Left lobe of liver (tissue), 2 donors: Measurements from ENCODE around the gene ITGA3. TPM values are rescaled to one million over a fixed set of nuclear protein-coding genes. Genes with fewer than 3 reads are reported as not detected.

Experiments used
- ATAC-seq: fragments of 200-7000 bp; cut with Tn5 transposase; one replicate; pipeline ENCODE4 v1.9.1; 2020; ENCODE audit warnings: mild to moderate bottlenecking, moderate library complexity
- DNase-seq: peaks from one replicate; pipeline ENCODE4 v3.0.0-alpha.2; 2020; ENCODE audit warnings: low spot score
- total RNA-seq: library from RNA; stranded (reverse); gene quantifications from one replicate; pipeline ENCODE4 v1.2.1, GENCODE V29; 2021
- donor health status: DM: no; HTN: no; CAD: no; lungs with moderate emphysema.
- donor health status: DM: no; HTN: yes; CAD: no.

ITGA3 gene
- total RNA-seq, 1 donor from 2014 or later = 2.7 TPM

DNA sequence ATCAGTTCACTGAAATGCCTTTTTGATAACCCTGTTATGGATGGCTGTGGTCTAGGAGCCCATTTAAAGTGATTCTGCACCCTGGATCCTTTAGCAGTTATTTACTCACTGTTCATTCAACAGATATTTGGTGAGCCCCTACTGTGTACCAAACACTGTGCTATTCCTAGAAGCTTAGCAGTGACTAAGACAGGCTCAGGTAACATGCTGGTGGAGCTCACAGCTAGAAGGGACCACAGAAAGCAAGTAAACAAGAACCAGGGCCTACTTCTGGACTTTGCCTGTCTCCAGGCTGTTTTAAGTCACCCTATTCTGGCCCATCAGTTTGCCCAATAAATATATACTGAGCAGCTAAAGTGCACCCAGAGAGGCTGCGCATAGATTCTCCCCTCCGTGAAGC is 11.1 kb downstream of the ITGA3 start:
- ATAC-seq (no peak), DNase-seq (no peak)

DNA sequence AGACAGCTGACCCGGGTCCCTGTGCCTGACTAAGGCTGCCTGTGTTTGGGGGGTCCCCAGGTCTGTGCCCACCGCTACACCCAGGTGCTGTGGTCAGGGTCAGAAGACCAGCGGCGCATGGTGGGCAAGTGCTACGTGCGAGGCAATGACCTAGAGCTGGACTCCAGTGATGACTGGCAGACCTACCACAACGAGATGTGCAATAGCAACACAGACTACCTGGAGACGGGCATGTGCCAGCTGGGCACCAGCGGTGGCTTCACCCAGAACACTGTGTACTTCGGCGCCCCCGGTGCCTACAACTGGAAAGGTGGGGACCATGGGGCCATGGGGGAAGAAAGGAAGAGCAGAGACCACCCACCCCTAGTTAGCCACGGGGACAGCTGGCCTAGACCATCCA is 12.1 kb downstream of the ITGA3 start:
- no peak for DNase-seq
- no peak for ATAC-seq

DNA sequence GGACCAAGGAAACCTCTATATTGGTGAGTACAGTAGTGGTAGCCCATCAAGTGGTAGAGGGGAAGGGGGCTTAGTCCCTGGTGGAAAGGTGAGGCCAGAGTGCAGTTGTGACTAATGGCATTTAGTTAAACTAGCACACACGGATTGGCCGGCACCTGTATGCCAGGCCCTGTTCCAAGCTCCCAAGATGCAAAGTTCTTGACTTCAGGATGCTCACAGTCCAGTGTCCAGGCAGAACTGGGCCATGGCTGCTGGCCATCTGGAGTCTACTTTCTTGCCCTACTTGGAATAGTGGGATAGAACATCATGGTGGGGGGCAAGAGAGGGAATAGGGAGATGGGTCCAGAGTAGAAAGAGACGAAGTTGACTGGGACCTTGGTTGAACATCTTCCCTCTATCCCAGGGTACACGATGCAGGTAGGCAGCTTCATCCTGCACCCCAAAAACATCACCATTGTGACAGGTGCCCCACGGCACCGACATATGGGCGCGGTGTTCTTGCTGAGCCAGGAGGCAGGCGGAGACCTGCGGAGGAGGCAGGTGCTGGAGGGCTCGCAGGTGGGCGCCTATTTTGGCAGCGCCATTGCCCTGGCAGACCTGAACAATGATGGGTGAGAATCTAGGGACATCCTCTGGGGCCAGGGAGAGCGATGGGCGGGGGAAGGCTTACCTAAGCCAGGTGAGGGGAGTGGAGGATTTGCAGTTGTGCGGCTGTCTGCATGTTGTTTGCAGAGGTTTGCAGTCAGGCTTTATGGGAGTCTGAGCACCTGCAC is 15.2 kb downstream of the ITGA3 start:
- DNase-seq (no peak), ATAC-seq (no peak)

DNA sequence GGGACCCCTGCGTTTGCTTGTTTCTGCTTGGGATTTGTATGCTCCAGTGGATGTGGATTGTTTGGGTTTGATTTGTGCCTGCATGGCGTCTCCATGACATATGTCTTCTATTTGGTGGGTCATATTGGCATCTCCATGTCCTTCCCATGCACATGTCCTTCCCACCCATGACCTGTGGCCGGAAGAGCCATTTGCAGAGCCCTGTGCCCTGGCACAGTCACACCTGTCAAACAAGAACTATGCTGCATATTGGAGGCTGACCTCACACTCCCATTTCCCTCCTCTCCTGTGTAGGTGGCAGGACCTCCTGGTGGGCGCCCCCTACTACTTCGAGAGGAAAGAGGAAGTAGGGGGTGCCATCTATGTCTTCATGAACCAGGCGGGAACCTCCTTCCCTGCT is 15.8 kb downstream of the ITGA3 start:
- DNase-seq (no peak), ATAC-seq (no peak)

DNA sequence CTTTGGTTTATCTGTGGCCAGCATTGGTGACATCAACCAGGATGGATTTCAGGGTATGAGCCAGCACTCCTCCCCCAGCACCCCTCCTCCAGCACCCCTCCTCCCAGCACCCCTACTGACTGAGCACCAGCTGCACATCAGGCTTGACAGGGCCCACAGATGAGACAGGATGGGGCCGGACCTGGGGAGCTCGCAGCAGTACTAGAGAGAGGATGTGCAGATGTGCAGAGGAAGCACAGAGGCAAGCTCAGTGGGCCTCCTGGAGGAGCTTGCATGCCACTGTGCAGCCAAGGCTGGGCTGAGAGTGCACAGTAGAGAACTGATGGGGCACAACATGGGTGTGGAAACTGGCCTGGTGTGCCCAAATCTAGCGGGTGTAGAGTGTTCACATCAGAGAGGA is 16.2 kb downstream of the ITGA3 start:
- no peak for DNase-seq
- ATAC-seq = no peak

DNA sequence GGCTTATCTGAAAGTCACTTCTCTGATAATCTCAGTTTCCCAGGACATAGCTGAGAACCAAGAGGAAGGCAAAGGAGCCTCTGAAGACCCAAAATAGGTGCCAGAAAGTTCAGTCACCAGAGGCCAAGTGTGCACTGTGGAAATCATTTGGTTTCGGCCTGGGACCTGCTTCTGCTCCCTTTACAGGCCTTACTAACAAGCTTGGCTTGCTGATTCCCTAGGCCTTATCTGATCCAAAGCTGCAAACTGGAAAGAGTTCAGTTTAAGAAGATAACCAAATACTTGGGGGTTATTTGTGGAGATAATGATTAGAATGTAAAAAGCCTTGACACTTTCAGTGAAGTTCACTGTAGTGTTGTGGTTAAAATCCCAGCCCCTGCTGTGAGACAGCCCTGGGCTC is 17.0 kb downstream of the ITGA3 start:
- ATAC-seq (no peak), DNase-seq (no peak)

DNA sequence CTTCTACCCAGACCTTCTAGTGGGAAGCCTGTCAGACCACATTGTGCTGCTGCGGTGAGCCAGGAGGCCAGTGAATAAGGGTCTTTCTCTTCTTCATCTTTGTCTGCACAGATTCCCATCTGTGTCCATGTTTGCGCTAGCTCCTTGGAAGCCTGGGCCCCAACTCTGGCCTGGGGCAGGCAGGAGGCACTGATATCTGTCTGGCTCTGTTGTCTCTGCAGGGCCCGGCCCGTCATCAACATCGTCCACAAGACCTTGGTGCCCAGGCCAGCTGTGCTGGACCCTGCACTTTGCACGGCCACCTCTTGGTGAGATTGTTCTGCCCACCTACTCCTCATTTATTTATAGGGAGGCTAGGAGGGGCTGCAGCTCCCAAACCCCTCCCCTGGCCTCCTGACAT is 18.3 kb downstream of the ITGA3 start:
- DNase-seq = no peak
- ATAC-seq = no peak

DNA sequence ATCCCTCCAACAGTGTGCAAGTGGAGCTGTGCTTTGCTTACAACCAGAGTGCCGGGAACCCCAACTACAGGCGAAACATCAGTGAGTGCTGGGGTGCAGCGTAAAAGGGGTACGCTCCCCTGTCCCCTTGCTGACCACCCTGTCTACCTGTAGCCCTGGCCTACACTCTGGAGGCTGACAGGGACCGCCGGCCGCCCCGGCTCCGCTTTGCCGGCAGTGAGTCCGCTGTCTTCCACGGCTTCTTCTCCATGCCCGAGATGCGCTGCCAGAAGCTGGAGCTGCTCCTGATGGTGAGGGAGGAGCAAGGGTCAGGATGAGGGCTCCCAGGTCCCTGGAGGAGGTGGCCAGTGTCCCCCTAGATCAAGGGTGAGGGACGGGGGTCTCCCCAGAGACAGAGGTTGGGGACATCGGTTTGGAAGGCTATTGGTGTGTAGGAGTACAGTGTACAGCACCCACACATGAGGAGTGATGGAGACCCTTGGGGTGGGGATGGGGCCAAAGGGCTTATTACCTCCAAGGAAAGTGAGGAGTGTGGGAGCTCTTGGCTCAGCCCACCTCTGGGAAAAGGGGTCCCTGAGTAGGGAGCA is 19.6 kb downstream of the ITGA3 start:
- DNase-seq (no peak), ATAC-seq (no peak)

DNA sequence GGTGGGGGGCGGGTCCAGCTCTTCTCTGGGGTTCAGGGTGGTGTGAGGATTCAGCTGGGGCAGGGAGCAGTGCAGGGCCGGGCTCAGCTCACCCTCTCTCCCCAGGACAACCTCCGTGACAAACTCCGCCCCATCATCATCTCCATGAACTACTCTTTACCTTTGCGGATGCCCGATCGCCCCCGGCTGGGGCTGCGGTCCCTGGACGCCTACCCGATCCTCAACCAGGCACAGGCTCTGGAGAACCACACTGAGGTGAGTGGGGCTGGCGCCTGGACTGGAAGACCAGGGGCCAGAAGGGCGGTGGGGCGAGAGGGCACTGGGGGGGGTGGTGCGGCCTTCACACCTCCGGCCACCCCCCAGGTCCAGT is 20.3 kb downstream of the ITGA3 start:
- ATAC-seq (no peak), DNase-seq (no peak)

DNA sequence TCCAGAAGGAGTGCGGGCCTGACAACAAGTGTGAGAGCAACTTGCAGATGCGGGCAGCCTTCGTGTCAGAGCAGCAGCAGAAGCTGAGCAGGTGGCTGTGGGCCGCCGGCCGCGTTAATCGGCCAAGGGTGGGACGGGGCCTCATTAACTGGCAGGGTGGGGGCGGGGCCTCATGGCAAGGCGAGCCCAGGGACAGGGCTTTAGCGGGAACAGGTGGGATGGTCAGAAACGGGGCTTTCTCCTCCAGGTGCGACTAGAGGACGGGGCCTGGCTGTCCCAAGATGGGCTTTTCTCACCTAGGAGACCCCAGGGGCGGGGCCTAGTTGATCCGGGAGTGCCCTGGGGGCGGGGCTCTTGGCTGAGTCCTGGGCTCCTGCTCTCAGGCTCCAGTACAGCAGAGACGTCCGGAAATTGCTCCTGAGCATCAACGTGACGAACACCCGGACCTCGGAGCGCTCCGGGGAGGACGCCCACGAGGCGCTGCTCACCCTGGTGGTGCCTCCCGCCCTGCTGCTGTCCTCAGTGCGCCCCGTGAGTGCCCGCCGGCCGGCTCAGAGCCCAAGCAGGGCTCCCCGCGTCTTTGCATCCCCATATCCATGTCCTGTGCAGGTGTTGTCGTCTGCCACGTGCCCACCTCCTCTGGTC is 20.8 kb downstream of the ITGA3 start:
- no peak for ATAC-seq
- no peak for DNase-seq

DNA sequence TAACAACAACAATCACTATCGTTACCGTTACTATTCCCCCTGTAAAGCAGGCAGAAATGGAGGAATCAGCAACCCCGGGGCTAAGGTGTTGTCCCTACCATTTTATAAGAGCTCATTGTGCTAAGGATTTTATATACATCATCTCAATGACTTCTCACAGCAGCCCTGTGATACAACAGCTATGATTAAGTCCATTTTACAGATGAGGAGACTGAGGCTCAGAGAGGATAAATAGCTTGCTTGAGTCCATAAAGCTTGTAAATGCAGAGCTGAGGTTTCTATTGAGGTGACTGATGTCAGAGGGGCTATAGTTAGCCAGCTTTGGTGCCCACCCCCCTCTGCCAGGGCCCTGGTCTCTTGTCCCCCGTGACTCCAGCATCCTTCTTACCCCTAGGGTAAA is 22.5 kb downstream of the ITGA3 start:
- ATAC-seq = no peak

DNA sequence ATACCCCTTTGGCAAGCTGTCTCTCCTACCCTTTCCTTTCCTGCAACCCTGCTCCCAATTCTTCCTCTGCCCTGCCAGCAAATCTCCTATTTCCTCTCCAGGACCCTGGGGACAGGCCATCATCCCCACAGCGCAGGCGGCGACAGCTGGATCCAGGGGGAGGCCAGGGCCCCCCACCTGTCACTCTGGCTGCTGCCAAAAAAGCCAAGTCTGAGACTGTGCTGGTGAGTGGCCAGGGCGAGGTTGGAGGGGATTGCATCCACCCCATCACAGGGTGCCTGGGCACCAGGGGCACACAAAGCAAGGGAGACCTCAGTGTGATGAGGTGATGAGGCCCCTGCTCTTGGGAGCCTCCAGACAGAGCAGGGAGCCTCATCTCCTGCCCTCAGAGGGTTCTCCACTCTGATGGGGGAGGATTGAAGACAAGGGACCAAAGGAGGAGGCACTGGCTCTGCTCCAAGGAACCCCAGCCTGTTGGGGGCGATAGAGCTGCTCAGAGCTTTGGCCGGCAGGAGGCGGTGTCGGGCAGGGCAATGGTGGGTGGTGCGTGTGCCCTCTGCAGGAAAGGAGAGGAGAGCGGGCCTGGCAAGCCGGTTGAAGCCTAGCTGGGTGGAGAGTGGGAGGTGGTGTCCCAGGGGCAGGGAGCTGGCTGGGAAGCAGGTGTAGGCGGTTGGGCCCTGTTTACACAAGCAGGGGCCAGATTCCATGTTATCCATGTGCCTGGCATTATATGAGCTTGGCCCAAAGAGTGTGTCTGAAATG is 23.6 kb downstream of the ITGA3 start:
- ATAC-seq = peak; percentile 71
- DNase-seq = no peak

More for the DNA sequence above, 22.5 kb downstream of the ITGA3 start:
- DNase-seq = no peak

DNA sequence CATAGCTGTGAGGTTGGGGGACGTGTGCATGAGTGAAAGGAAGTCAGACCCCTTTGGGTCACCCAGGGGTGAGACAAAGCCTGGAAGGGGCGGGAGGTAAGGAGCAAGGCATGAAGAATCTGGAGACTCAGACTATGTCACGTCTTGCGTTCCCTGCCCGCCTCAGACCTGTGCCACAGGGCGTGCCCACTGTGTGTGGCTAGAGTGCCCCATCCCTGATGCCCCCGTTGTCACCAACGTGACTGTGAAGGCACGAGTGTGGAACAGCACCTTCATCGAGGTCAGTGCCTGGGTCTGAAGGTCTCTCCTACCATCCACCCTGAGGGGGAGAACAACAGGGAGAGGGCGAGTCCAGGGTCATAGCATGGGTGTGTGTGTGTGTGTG is 24.2 kb downstream of the ITGA3 start:
- DNase-seq (no peak), ATAC-seq (no peak)

DNA sequence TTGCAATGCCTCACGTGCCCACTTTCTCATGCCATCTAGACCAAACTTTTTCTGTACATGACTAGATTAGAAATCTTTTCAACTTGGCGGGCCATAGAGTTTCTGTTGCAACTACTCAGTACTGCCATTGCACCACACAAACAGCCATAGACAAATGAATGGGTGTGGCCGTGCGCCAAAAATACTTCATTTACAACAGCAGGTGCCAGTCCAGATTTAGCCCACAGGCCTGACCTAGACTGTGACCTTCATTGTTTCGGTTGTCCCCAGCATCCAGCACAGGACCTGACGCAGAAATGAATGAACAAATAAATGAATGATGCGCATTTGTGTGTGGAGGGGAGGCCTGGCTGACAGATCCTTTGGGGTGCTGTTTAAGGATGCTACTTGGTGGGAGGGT is 24.9 kb downstream of the ITGA3 start:
- no peak for DNase-seq

DNA sequence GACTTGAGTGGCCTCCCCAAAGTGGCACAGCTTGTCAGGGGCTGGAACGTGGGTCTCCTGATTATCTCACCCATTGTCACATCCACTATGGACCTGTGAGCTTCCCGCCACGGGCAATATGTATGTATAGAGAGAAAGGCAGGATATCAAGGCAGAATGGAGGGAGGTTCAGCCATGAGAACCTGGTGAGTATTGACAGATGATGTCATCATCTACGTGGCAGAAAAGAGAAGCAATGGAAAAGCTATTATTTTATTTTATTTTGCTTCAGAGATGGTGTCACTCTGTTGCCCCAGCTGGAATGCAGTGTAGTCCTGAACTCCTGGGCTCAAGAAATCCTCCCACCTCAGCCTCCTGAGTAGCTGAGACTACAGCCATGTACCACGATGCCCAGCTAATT is 25.8 kb downstream of the ITGA3 start:
- no peak for DNase-seq
- no peak for ATAC-seq

More for the DNA sequence above, 24.9 kb downstream of the ITGA3 start:
- ATAC-seq = no peak

DNA sequence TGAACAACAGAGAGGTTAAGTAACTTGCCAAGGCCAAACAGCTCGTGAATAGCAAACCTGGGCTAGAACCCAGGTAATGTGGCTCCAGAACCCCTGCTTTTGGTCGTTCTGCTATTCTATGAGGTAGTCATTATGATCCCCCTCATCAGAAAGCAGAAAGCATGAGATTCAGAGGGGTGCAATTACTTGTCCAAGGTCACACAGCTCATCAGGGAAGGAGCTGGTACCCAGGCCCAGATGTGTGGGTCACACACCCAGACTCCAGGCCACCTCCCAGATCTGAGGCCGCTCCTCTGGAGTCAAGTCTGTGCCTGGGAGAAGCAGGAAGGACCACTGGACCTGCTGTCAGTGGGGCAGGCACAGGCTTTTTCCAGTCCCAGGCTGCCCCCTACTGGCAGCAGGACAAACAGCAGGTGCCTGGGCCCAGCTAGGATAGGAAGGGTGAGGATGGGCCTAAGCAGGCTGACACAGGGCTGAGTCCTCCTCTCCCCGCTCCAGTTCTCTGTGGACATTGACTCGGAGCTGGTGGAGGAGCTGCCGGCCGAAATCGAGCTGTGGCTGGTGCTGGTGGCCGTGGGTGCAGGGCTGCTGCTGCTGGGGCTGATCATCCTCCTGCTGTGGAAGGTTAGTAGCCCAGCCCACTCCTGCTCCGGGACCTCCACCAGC is 31.5 kb downstream of the ITGA3 start:
- peak; percentile 96 for ATAC-seq
- DNase-seq = no peak

DNA sequence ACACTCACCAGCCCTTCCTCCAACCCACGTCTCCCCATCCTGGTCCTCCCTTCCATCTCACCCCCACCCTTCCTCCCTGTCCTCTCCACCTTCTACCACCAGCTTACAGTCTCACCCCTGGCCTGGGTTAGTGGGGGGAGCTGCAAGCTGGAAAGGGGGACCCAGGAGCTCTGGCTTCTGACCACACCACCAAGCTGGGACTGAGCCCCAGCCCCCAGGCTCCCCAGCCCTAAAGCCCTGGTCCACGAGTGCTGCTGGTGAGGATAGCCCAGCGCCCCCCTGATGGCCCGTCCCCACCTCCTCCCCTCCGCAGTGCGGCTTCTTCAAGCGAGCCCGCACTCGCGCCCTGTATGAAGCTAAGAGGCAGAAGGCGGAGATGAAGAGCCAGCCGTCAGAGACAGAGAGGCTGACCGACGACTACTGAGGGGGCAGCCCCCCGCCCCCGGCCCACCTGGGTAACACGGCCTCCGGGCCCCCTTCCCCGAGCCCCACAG is 32.0 kb downstream of the ITGA3 start:
- no peak for ATAC-seq
- no peak for DNase-seq

DNA sequence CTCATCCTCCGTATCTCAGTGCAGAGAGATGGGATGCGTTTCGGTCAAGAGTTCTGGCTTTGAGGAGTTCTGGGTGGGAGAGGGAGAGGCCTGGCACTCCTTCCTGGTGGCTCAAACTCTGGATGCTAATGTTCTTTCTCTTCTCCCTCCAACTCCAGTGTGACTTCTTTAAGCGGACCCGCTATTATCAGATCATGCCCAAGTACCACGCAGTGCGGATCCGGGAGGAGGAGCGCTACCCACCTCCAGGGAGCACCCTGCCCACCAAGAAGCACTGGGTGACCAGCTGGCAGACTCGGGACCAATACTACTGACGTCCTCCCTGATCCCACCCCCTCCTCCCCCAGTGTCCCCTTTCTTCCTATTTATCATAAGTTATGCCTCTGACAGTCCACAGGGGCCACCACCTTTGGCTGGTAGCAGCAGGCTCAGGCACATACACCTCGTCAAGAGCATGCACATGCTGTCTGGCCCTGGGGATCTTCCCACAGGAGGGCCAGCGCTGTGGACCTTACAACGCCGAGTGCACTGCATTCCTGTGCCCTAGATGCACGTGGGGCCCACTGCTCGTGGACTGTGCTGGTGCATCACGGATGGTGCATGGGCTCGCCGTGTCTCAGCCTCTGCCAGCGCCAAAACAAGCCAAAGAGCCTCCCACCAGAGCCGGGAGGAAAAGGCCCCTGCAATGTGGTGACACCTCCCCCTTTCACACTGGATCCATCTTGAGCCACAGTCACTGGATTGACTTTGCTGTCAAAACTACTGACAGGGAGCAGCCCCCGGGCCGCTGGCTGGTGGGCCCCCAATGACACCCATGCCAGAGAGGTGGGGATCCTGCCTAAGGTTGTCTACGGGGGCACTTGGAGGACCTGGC is 33.3 kb downstream of the ITGA3 start:
- ATAC-seq (no peak), DNase-seq (no peak)

DNA sequence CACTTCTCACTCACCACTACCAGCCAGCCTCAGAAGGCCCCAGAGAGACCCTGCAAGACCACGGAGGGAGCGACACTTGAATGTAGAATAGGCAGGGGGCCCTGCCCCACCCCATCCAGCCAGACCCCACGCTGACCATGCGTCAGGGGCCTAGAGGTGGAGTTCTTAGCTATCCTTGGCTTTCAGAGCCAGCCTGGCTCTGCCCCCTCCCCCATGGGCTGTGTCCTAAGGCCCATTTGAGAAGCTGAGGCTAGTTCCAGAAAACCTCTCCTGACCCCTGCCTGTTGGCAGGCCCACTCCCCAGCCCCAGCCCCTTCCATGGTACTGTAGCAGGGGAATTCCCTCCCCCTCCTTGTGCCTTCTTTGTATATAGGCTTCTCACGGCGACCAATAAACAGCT is 34.2 kb downstream of the ITGA3 start:
- DNase-seq = no peak
- ATAC-seq = no peak
